A549 treated with DMSO at 1 μM for 4 hours (cell line): Measurements from ENCODE around the gene MOB4. TPM values are rescaled to one million over a fixed set of nuclear protein-coding genes. Genes with fewer than 3 reads are reported as not detected.

Experiments
- total RNA-seq: library from RNA; stranded (reverse); fragments of 200-300 nt; extraction: Qiagen RNA extraction; gene quantifications from 5 replicates; pipeline ENCODE4 v1.2.3, GENCODE V29; 2022; ENCODE audit warnings: low read depth

MOB4 gene
- 27.7 to 39.4 TPM (median 33.8 TPM) in 5 replicates for total RNA-seq

DNA sequence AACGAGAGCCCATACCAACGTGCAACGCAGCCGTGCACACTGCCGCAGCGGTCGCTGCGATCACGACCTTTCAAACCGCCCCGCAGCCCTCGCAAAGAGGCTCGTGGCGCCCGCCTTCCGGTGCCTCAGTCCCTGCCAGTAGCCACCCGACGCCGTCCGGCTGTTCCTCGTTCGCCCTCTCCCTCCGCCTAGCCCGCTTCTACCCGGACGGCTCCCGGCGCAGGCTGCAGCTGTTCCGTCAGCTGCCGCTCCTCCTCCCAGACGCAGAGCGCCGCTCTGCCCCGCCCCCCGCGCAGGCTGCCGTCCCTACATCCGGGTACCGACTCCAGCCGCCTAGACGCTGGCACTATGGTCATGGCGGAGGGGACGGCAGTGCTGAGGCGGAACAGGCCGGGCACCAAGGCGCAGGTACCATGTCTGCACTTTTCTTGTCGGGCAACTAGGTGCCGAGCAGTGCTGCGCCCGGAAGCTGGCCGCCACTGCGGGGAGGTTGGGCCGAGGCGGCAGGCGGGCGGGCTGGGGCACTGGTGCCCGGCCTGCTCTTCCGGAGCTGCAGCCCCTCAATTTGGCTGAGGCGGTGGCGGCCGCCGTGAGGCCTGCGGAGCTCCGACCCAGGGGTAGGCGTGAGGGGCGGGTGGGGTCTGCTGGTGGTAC lies at the start of gene MOB4:
MOB4 (plus strand) TSS at position 328 of the 654 bp plus-strand sequence; CDS start at position 349, 21 bp downstream.

DNA sequence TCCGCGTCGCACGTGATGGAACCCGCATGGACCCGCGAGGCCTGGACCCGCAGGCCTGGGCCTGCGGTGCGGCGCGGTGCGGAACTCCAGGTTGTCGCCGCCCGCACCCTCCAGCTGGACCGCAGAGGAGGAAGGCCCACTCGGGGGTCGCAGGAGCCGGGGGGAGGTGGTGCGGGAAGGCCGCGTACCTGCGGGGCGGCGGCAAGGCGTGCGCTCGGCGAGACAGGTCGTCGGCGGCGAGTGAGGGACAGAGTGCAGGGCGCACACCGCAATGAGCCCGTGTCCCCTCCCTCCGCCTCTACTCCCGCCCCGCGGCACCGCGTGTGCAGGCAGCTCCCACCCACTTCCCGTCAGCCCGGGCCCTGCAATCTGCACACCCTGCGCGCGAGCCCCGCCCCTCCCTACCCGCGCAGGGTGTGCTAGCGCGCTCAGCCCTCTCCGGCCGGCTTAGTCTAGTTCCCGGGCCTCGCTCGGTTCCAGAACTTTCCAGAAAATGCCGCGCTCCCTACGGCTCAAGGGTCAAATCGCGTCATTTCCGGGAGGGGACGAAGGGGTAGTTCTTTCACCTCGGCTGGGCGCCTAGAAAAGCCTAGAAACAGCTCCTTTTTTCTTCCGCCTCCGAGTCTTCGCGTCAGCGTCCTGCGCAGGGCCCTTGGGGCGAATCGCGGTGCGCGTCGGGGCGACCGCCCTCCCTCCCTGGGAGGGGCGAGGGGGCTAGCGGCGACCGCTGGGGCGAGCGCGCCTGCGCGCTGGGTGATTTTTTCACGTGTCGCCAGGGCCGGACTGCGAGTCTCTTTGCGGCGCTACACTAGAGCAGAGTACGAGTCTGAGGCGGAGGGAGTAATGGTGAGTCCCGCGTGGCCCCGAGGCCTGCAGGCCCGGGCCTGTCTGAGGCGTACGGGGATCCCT lies 16.0 kb upstream of the MOB4 start, which contains the start of the genes HSPD1 and HSPE1:
HSPD1 (minus strand) TSS at position 247 of the 909 bp plus-strand sequence. CDS start 992 bp downstream, outside the sequence.
HSPE1 (plus strand) TSS at position 786 of the 909 bp plus-strand sequence; CDS start at position 844, 58 bp downstream.

Other genes starting within 250 kb of the MOB4 start
- 1.3 to 2.8 TPM (median 1.6 TPM) in 5 replicates for gene ANKRD44, start 205.3 kb upstream of the MOB4 start, total RNA-seq
- 133 to 158 TPM (median 140 TPM) in 5 replicates for gene SF3B1, start 81.0 kb upstream of the MOB4 start, total RNA-seq
- gene COQ10B, start 62.5 kb upstream of the MOB4 start, total RNA-seq: 19.4 to 23.4 TPM (median 21.6 TPM) in 5 replicates
- gene HSPD1, start 16.2 kb upstream of the MOB4 start, total RNA-seq: 626 to 751 TPM (median 717 TPM) in 5 replicates
- gene HSPE1, start 15.7 kb upstream of the MOB4 start, total RNA-seq: 466 to 796 TPM (median 530 TPM) in 5 replicates
- not detected in 5 replicates for gene RFTN2, start 159.5 kb downstream of the MOB4 start, total RNA-seq
- gene MARS2, start 189.3 kb downstream of the MOB4 start, total RNA-seq: 10.6 to 15.4 TPM (median 12.2 TPM) in 5 replicates